Stimulated activated memory B cell treated with anti-CD40 and anti-IgM and Interleukin-4, amounts not matched to agents 10 μg/mL and 1 μg/mL and 100 μg/mL, for 72 hours (primary cell): ENCODE data around the gene TNC.
"Not testable (repeated sequence)": the region's sequence is repeated elsewhere in the genome, so short reads cannot be mapped to it uniquely, and the experiment has no call there.

Experiments
- ATAC-seq: fragments of 150-1000 bp; cut with Tn5 transposase; 2 replicates; pipeline ENCODE4 v1.10.0; 2021
- H3K27ac Mint-ChIP-seq: one replicate; pipeline ENCODE4 v1.8.0; 2022; ENCODE audit warnings: mild to moderate bottlenecking, mixed read lengths
- H3K27me3 Mint-ChIP-seq: one replicate; pipeline ENCODE4 v1.8.0; 2022; ENCODE audit warnings: mixed read lengths
- H3K36me3 Mint-ChIP-seq: one replicate; pipeline ENCODE4 v1.8.0; 2022; ENCODE audit warnings: mixed read lengths
- H3K4me1 Mint-ChIP-seq: one replicate; pipeline ENCODE4 v1.8.0; 2022; ENCODE audit warnings: mixed read lengths
- H3K4me3 Mint-ChIP-seq: one replicate; pipeline ENCODE4 v1.8.0; 2022; ENCODE audit warnings: mild to moderate bottlenecking, moderate library complexity, mixed read lengths
- H3K9me3 Mint-ChIP-seq: one replicate; pipeline ENCODE4 v1.8.0; 2022; ENCODE audit warnings: mixed read lengths

Gene TNC

GRCh38 chr9:115142517-115143270 is 24.7 kb upstream of the TNC start:
- no peak for ATAC-seq
- H3K27ac Mint-ChIP-seq, result no peak overlapping the region
- H3K4me1 Mint-ChIP-seq, result no peaks in the 10 kb centered on the region
- no peaks in the 10 kb centered on the region for H3K9me3 Mint-ChIP-seq
- no peaks in the 10 kb centered on the region for H3K36me3 Mint-ChIP-seq
- H3K27me3 Mint-ChIP-seq, result peaks cover 10% of the 10 kb centered on the region
- no peak overlapping the region for H3K4me3 Mint-ChIP-seq

DNA sequence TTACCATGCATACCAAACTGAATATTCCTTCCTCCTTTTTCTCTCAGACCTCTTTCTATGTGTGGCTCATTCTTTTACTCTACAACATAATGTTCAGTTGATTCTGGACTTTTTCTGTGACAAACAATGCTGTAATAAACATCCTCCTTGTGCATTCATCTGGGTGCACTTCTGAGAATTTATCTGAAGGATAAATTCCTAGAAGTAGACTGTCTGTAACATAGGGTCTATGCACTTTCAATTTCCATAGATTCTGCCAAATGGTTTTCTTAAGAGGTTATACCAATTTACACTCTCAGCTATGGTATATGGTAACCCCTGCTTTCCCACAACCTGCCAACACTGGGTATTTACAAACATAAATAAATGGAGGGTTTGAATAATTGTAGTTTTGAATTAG is 24.1 kb upstream of the TNC start:
- H3K27me3 Mint-ChIP-seq, result peaks cover 16% of the 10 kb centered on the region
- ATAC-seq, result no peak
- H3K27ac Mint-ChIP-seq, result no peak overlapping the region
- no peaks in the 10 kb centered on the region for H3K36me3 Mint-ChIP-seq
- no peak overlapping the region for H3K4me3 Mint-ChIP-seq
- H3K4me1 Mint-ChIP-seq, result no peaks in the 10 kb centered on the region
- no peaks in the 10 kb centered on the region for H3K9me3 Mint-ChIP-seq

- H3K27me3 Mint-ChIP-seq, result peaks cover 21% of the 10 kb centered on the region
- H3K36me3 Mint-ChIP-seq, result no peaks in the 10 kb centered on the region
- no peaks in the 10 kb centered on the region for H3K4me1 Mint-ChIP-seq
- no peak overlapping the region for H3K27ac Mint-ChIP-seq
- H3K9me3 Mint-ChIP-seq, result no peaks in the 10 kb centered on the region
- no peak overlapping the region for H3K4me3 Mint-ChIP-seq
- ATAC-seq, result no peak
Observed at GRCh38 chr9:115141612-115142011, 23.7 kb upstream of the TNC start.

DNA sequence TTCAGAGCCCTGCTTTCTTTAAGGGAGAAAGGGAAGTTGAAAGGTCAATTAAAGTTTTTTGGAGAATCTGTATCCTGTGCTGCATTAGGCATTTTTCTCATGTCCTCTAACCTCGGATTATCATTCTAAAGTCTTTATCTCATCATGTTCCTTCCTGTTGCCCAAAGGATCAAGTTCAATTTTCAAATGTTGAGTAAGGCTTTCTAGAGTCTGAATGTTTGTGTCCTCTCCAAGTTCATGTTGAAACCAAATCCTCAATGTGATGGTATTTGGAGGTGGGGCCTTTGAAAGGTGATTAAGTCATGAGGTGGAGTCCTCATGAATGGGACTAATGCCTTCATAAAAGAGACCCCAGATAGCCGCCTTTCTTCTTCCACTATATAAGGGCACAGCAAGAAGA is 20.2 kb upstream of the TNC start:
- no peaks in the 10 kb centered on the region for H3K9me3 Mint-ChIP-seq
- no peaks in the 10 kb centered on the region for H3K36me3 Mint-ChIP-seq
- H3K4me3 Mint-ChIP-seq, result no peak overlapping the region
- H3K27me3 Mint-ChIP-seq, result peaks cover 24% of the 10 kb centered on the region
- H3K27ac Mint-ChIP-seq, result no peak overlapping the region
- ATAC-seq, result no peak
- H3K4me1 Mint-ChIP-seq, result no peaks in the 10 kb centered on the region

DNA sequence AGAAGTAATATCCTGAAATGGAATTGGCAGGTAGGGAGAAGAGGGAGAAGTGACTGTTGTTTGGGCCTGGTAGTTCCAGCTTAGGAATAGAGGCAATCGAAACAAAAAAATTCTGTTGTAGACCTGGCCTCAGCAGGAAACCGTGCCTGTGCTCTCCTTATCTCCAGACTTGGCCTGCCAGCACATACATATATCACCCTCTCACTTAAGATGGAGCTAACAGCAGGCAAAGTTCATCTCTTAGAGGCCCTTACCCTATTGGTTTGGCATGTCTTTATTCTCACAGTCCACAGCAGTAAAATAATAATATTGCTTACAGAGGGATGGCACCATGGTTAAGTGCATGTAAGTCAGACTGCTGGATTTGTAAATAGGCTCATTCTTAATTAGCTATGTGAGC is 19.6 kb upstream of the TNC start:
- no peak overlapping the region for H3K4me3 Mint-ChIP-seq
- ATAC-seq, result no peak
- no peak overlapping the region for H3K27ac Mint-ChIP-seq
- no peaks in the 10 kb centered on the region for H3K4me1 Mint-ChIP-seq
- H3K9me3 Mint-ChIP-seq, result no peaks in the 10 kb centered on the region
- peaks cover 24% of the 10 kb centered on the region for H3K27me3 Mint-ChIP-seq
- no peaks in the 10 kb centered on the region for H3K36me3 Mint-ChIP-seq

GRCh38 chr9:115135821-115136778 is 18.1 kb upstream of the TNC start:
- no peaks in the 10 kb centered on the region for H3K36me3 Mint-ChIP-seq
- H3K9me3 Mint-ChIP-seq, result no peaks in the 10 kb centered on the region
- no peak for ATAC-seq
- H3K4me3 Mint-ChIP-seq, result no peak overlapping the region
- peaks cover 24% of the 10 kb centered on the region for H3K27me3 Mint-ChIP-seq
- H3K27ac Mint-ChIP-seq, result no peak overlapping the region
- H3K4me1 Mint-ChIP-seq, result no peaks in the 10 kb centered on the region

DNA sequence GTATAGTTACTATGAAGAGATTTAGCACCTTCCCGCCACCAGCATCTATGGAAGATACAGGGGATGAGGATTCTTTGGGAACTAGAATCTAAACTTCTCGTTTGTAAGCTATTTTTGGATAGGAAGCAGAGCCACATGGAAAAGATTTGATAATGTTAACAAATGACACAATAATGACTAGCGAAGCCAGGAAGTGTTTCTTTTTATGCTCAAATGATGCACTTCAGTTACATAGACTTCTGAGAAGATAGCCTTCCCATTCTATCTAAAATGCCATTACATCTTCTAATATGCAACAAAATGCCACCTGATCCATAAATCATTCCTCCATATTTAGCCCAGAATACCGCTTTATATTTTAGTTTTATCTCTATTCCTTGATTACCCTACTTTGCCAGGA is 17.0 kb upstream of the TNC start:
- no peak for ATAC-seq
- H3K4me1 Mint-ChIP-seq, result no peaks in the 10 kb centered on the region
- no peaks in the 10 kb centered on the region for H3K36me3 Mint-ChIP-seq
- H3K4me3 Mint-ChIP-seq, result no peak overlapping the region
- H3K27ac Mint-ChIP-seq, result no peak overlapping the region
- peaks cover 24% of the 10 kb centered on the region for H3K27me3 Mint-ChIP-seq
- H3K9me3 Mint-ChIP-seq, result no peaks in the 10 kb centered on the region

DNA sequence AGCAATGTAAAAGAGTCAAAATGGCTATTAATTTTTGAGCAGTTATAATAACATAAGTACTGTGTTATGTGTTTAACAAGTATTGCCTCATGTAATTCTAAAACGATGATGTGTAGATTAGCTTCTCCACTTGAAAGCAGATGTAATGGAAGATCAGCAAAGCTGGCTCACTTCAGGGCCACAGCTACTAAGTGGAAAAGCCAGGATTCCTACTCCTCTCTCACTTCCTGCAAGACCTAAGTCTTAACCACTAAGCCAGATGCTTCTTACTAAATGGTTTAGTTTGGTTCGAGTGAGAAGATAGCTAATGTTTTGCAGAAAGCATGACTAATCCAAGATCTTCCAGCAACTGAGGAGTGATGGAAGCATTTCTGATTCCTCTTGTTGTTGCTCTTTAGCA is 15.7 kb upstream of the TNC start:
- no peak for ATAC-seq
- H3K4me3 Mint-ChIP-seq, result no peak overlapping the region
- no peak overlapping the region for H3K27ac Mint-ChIP-seq
- H3K9me3 Mint-ChIP-seq, result no peaks in the 10 kb centered on the region
- peaks cover 24% of the 10 kb centered on the region for H3K27me3 Mint-ChIP-seq
- no peaks in the 10 kb centered on the region for H3K4me1 Mint-ChIP-seq
- H3K36me3 Mint-ChIP-seq, result no peaks in the 10 kb centered on the region

- no peaks in the 10 kb centered on the region for H3K4me1 Mint-ChIP-seq
- H3K9me3 Mint-ChIP-seq, result no peaks in the 10 kb centered on the region
- ATAC-seq, result peak; percentile 5
- H3K36me3 Mint-ChIP-seq, result no peaks in the 10 kb centered on the region
- no peak overlapping the region for H3K27ac Mint-ChIP-seq
- no peak overlapping the region for H3K4me3 Mint-ChIP-seq
- peaks cover 24% of the 10 kb centered on the region for H3K27me3 Mint-ChIP-seq
Observed at GRCh38 chr9:115132648-115133047, 14.7 kb upstream of the TNC start.

GRCh38 chr9:115130176-115130575 is 12.2 kb upstream of the TNC start:
- Mint-ChIP-seq H3K36me3 (peaks cover 4% of the 10 kb centered on the region), H3K27me3 (peaks cover 11% of the 10 kb centered on the region), H3K9me3 (peaks cover 3% of the 10 kb centered on the region), H3K4me1 (no peaks in the 10 kb centered on the region), H3K4me3 (no peak overlapping the region), H3K27ac (no peak overlapping the region)
- ATAC-seq, result no peak

GRCh38 chr9:115128726-115129125 is 10.8 kb upstream of the TNC start:
- H3K4me3 Mint-ChIP-seq, H3K4me1 Mint-ChIP-seq, H3K36me3 Mint-ChIP-seq, H3K9me3 Mint-ChIP-seq, H3K27ac Mint-ChIP-seq, ATAC-seq: not testable (repeated sequence)
- peaks cover 16% of the 10 kb centered on the region for H3K27me3 Mint-ChIP-seq

DNA sequence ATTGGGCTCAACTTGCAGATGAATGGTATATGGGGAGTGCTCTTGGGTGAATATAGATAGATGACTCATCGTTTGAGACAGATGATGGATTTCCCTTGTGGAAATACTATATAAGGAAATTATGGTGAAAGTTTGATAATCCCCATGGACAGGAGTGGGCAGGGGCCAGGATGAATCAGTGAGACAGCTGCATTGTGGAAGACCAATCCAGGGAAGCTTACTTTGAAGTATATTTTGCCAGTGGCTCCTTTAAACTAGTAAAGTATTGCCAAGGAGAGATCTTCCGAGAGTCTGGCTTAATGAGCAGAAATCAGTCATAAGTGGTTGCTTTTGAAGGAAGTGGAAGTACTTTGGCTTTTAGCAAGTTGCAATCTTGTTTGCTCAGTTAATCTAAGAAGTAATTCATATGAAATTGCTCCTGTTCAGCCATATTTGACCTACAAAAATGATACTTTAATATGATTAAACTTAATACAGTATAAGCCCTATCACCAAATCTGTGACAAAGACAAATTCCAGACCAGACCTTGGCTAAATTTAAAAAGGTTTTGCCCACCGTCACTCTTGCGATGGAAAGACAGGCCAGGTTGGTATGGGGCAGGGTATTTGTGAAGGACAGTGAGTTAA is 9.3 kb upstream of the TNC start:
- Mint-ChIP-seq H3K9me3 (peaks cover 4% of the 10 kb centered on the region), H3K27me3 (peaks cover 30% of the 10 kb centered on the region), H3K4me1 (no peaks in the 10 kb centered on the region), H3K27ac (no peak overlapping the region), H3K36me3 (peaks cover 6% of the 10 kb centered on the region), H3K4me3 (no peak overlapping the region)
- no peak for ATAC-seq

GRCh38 chr9:115126404-115126803 is 8.4 kb upstream of the TNC start:
- peaks cover 38% of the 10 kb centered on the region for H3K27me3 Mint-ChIP-seq

GRCh38 chr9:115122937-115123336 is 5.0 kb upstream of the TNC start:
- Mint-ChIP-seq H3K4me1 (peaks cover 10% of the 10 kb centered on the region), H3K27me3 (peaks cover 65% of the 10 kb centered on the region)
- ATAC-seq, result no peak

More at GRCh38 chr9:115126404-115126803, 8.4 kb upstream of the TNC start:
- ATAC-seq, result no peak
- Mint-ChIP-seq H3K9me3 (peaks cover 4% of the 10 kb centered on the region), H3K27ac (no peak overlapping the region), H3K4me3 (no peak overlapping the region), H3K36me3 (peaks cover 6% of the 10 kb centered on the region), H3K4me1 (no peaks in the 10 kb centered on the region)

DNA sequence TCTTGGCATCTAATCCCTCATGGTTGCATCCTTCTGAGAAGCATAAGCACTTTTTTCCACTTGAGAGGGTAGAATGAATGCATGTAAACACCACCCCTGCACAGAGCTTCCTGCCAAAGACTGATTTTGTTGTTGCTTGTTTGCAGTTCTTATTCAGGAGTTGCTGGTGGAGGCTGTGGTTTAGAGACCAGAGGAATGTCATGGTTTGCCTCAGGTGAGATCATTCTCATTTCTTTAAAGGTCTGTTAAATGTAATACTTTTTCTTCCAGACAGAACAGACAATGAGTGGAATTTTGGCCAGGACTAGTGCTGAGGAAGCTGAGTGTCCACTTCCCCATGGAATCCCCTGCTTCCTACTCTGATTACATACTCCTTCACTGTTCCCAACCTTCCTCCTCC is 3.2 kb upstream of the TNC start:
- H3K4me3 Mint-ChIP-seq, result no peak overlapping the region
- H3K27ac Mint-ChIP-seq, result no peak overlapping the region
- H3K9me3 Mint-ChIP-seq, result peaks cover 4% of the 10 kb centered on the region
- H3K27me3 Mint-ChIP-seq, result peaks cover 82% of the 10 kb centered on the region
- H3K4me1 Mint-ChIP-seq, result peaks cover 11% of the 10 kb centered on the region
- no peak for ATAC-seq
- H3K36me3 Mint-ChIP-seq, result peaks cover 6% of the 10 kb centered on the region

More at GRCh38 chr9:115122937-115123336, 5.0 kb upstream of the TNC start:
- Mint-ChIP-seq H3K27ac (no peak overlapping the region), H3K9me3 (peaks cover 4% of the 10 kb centered on the region), H3K36me3 (peaks cover 6% of the 10 kb centered on the region), H3K4me3 (no peak overlapping the region)
